Lung microvascular endothelial cell (primary cell): ENCODE measurements around the gene RAG1. TPM values are rescaled to one million over a fixed set of nuclear protein-coding genes. Genes with fewer than 3 reads are reported as not detected.

ENCODE experiments used
- DNase-seq, 2 donors: peaks; one replicate each; pipeline versions ENCODE4 v3.0.0 to v3.0.0-alpha.2; 2010; ENCODE audit warnings: low read depth in 2 of 2
- total RNA-seq: library from RNA; depleted of rRNA; stranded (reverse); fragments of >200 nt; gene quantifications from 2 replicates; pipeline ENCODE4 v1.2.1, GENCODE V29; 2014

The RAG1 gene
- total RNA-seq, 1 donor from 2014 or later = 0.60 TPM

DNA sequence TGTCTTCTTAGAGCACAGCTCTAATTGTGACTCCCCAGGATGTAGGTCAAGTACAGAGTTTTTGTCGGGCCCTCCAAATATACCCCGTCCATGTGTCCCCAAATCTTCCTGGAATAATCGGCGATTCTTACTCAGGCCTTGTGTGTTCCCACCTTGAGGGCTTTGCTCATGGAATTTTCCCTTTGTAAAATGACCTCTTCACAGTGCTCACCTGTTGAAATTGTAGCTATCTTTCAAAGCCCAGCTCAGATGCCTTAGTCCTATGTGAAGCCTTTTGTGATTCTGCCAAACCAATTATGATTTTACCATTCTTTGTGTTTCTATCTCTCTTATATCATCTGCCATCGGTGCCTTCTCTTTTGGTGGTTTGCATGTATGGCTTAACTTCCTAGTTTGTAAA, 60.3 kb downstream of the RAG1 start:
- no peak for DNase-seq

DNA sequence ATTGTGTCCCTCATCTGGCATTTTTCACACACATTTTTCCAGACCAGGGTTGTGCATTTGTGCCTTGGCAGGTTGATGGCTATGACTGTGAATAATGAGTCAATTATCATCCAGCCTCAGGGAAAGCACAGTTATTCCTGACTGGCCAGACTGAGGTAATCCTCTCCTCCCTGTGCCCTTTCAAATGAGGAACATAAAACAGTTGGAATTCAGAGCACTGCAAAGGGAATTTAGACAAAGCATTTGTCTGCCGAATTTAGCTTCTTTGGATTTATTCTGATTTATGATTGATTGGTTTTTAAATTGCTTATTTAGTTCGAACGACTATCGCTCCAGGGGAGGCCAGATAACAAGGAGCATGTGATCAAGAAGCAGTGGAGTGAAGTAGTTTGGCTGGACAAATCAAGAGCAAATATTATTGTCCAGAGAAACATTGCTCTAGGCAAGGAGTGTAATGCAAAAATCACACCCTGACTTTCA, 61.0 kb downstream of the RAG1 start:
- DNase-seq = no peak

Other genes with a start within 250 kb of the RAG1 start
- gene TRAF6, start 57.7 kb upstream of the RAG1 start, total RNA-seq = 6.1 and 9.1 TPM in 2 replicates
- gene IFTAP, start 26.5 kb downstream of the RAG1 start, total RNA-seq = 19.8 and 27.0 TPM in 2 replicates
- not detected in 2 replicates for gene RAG2, start 30.2 kb downstream of the RAG1 start, total RNA-seq